ENCODE data around the gene TBL1XR1. TPM values are rescaled to one million over a fixed set of nuclear protein-coding genes. Genes with fewer than 3 reads are reported as not detected.
A peak's percentile ranks its signal among the peaks of the same experiment; 100 is the strongest.

Gene TBL1XR1
- total and polyA plus RNA-seq, 2 of the 13 experiments (the other 11 are each of a cell fraction or from before 2014, with no cell fraction given) = 57.7 to 62.5 TPM

- WGBS (ENCODE audit: low lambda C conversion rate) = 84% methylated on average over 7 of the region's 7 CpGs
- peak; percentile 40 for ATAC-seq
- Histone ChIP-seq H2AFZ (ENCODE audit: low read length) (no peak overlapping the region), H3K9ac (ENCODE audit: insufficient read depth, low read depth, low read length) (no peak overlapping the region), H3K36me3 (replicated peaks in 1 of 2; ENCODE audit: control insufficient read depth in 1 of 2, insufficient read depth in 2 of 2, low read length in 2 of 2) (no peaks in the 10 kb centered on the region; a peak in 1 of 5 replicates), H3K27ac (ENCODE audit: extremely low read length, insufficient read depth, low read length) (peak overlapping the region; percentile 57), H3K79me2 (ENCODE audit: insufficient read depth, low read length) (peaks cover 97% of the 10 kb centered on the region), H3K4me2 (ENCODE audit: low read depth, low read length) (peak overlapping the region; percentile 60), H3K4me3 (replicated peaks in 1 of 3; ENCODE audit: insufficient read depth in 1 of 3, low read depth in 2 of 3, low read length in 3 of 3) (no peak overlapping the region), H4K20me1 (ENCODE audit: insufficient read depth, low read length) (peaks cover 50% of the 10 kb centered on the region), H3K9me3 (ENCODE audit: low read length) (no peaks in the 10 kb centered on the region), H3K4me1 (ENCODE audit: insufficient read depth, low read length) (peaks cover 44% of the 10 kb centered on the region), H3K27me3 (ENCODE audit: control insufficient read depth in 1 of 2, insufficient read depth in 2 of 2, low read length in 2 of 2) (no peaks in the 10 kb centered on the region)
- ChIA-PET POLR2A (interaction anchor here (1.2 kb wide), 1 partner anchor 46 kb away, joined by 3 read pairs; the partner anchor contains the start of gene TBL1XR1), CTCF (ENCODE audit: low intra/inter-chr PET ratio, low total read pairs) (no interaction called here)
- intact Hi-C loops (cut with micrococcal nuclease; ENCODE audit: unreplicated experiment) (loop anchor here (5.0 kb wide), 1 partner anchor 46 kb away; the partner anchor contains the start of gene TBL1XR1), in situ Hi-C loops (cut with HindIII; ENCODE audit: extremely low pct_ligation_motif_present, low pct_unique_long_range_greater_than_20kb) (no loop called here)
- no TSS peak for BruUV-seq (replicated peaks)
- peak; percentile 18 for DNase-seq (ENCODE audit: low spot score)
- FAIRE-seq = no peak
- TF ChIP-seq BCL3 (CRISPR knock-in tag; IDR thresholded peaks at IDR 0.05) = no peak
- no peak for TF ChIP-seq ZNF629 (CRISPR knock-in tag; conservative IDR thresholded peaks at IDR 0.05)
- no peak for TF ChIP-seq HNRNPLL (IDR thresholded peaks at IDR 0.05; ENCODE audit: low read depth, low read length, poor library complexity, severe bottlenecking)
- no peak for TF ChIP-seq ELF1 (CRISPR knock-in tag; IDR thresholded peaks at IDR 0.05)
- no peak for TF ChIP-seq ZFP62 (CRISPR knock-in tag; IDR thresholded peaks at IDR 0.05)
- TF ChIP-seq ELF4 (CRISPR knock-in tag; IDR thresholded peaks at IDR 0.05; ENCODE audit: borderline replicate concordance) = no peak
- TF ChIP-seq HES4 (CRISPR knock-in tag; IDR thresholded peaks at IDR 0.05; ENCODE audit: borderline replicate concordance) = no peak
- no peak for TF ChIP-seq MEF2D (CRISPR knock-in tag; IDR thresholded peaks at IDR 0.05)
- TF ChIP-seq ARID5B (CRISPR knock-in tag; IDR thresholded peaks at IDR 0.05) = no peak
- no peak for TF ChIP-seq MAFK (conservative IDR thresholded peaks at IDR 0.05 in 1 of 2, IDR thresholded peaks at IDR 0.05 in 1 of 2; ENCODE audit: low read length in 2 of 2)
- TF ChIP-seq ZNF121 (CRISPR knock-in tag; IDR thresholded peaks at IDR 0.05) = no peak
- no peak for TF ChIP-seq ZNF512B (CRISPR knock-in tag; IDR thresholded peaks at IDR 0.05; ENCODE audit: borderline replicate concordance)
- no peak for TF ChIP-seq HOXA5 (CRISPR knock-in tag; IDR thresholded peaks at IDR 0.05)
- no peak for TF ChIP-seq NR2C2 (CRISPR knock-in tag; IDR thresholded peaks at IDR 0.05; ENCODE audit: borderline replicate concordance)
- TF ChIP-seq PHF20 (CRISPR knock-in tag; IDR thresholded peaks at IDR 0.05) = no peak
- no peak for TF ChIP-seq ATM (IDR thresholded peaks at IDR 0.05; ENCODE audit: borderline replicate concordance)
- no peak for TF ChIP-seq JUND (CRISPR knock-in tag; IDR thresholded peaks at IDR 0.05)
Observed at GRCh38 chr3:177150970-177151627, 46.2 kb downstream of the TBL1XR1 start.
